Neural cell (in vitro differentiated cells): ENCODE data around the gene LDHD. TPM values are rescaled to one million over a fixed set of nuclear protein-coding genes. Genes with fewer than 3 reads are reported as not detected.

Source experiments
- H2AFZ ChIP-seq: fragments of 200-600, 300-800 bp; sonication (generic), shearing (Covaris generic); 2 replicates; pipeline ENCODE4 v1.6.0; 2014; ENCODE audit warnings: low read depth, mild to moderate bottlenecking, antibody characterized with exemption, low read length, moderate library complexity
- H3F3A ChIP-seq: fragments of 200-600 bp; shearing (Covaris generic); 2 replicates; pipeline ENCODE4 v1.6.1; 2016; ENCODE audit warnings: mild to moderate bottlenecking, moderate library complexity, mixed read lengths, antibody characterized with exemption, low read length; ENCODE audit not compliant: insufficient read depth, poor library complexity, severe bottlenecking
- H3K27ac ChIP-seq: fragments of 200-600, 300-800 bp; sonication (generic), shearing (Covaris generic); 2 replicates; pipeline ENCODE4 v1.5.1; 2014; ENCODE audit warnings: mild to moderate bottlenecking, low read length, moderate library complexity
- H3K27me3 ChIP-seq: fragments of 300-800, 200-600 bp; sonication (generic), shearing (Covaris generic); 2 replicates; pipeline ENCODE4 v1.6.0; 2014; ENCODE audit warnings: mild to moderate bottlenecking, low read depth, low read length, moderate library complexity; ENCODE audit not compliant: insufficient read depth
- H3K36me3 ChIP-seq: fragments of 300-800, 200-600 bp; sonication (generic), shearing (Covaris generic); 2 replicates; pipeline ENCODE4 v1.5.1; 2014; ENCODE audit warnings: mild to moderate bottlenecking, antibody characterized with exemption, low read length, moderate library complexity; ENCODE audit not compliant: insufficient read depth
- H3K4me2 ChIP-seq: fragments of 300-800, 200-600 bp; sonication (generic), shearing (Covaris generic); 2 replicates; pipeline ENCODE4 v1.6.0; 2014; ENCODE audit warnings: mild to moderate bottlenecking, low read length
- H3K4me3 ChIP-seq: fragments of 300-800, 200-600 bp; sonication (generic), shearing (Covaris generic); 2 replicates; pipeline ENCODE4 v1.5.1; 2014; ENCODE audit warnings: mild to moderate bottlenecking, low read length, moderate library complexity
- H3K79me2 ChIP-seq: fragments of 200-600 bp; shearing (Covaris generic); replicated peaks from 2 replicates; pipeline ENCODE4 v1.6.0; 2014; ENCODE audit warnings: mild to moderate bottlenecking, low read length, moderate library complexity; ENCODE audit not compliant: insufficient read depth
- H3K9ac ChIP-seq: fragments of 300-800, 200-600 bp; sonication (generic), shearing (Covaris generic); 2 replicates; pipeline ENCODE4 v1.6.1; 2016; ENCODE audit warnings: mild to moderate bottlenecking, low read length, mixed read lengths
- H3K9me2 ChIP-seq: fragments of 200-600 bp; shearing (Covaris generic); 2 replicates; pipeline ENCODE4 v1.6.1; 2016; ENCODE audit warnings: mild to moderate bottlenecking, low read length, mixed read lengths; ENCODE audit not compliant: insufficient read depth
- H3K9me3 ChIP-seq: fragments of 200-600, 300-800 bp; sonication (generic), shearing (Covaris generic); 2 replicates; pipeline ENCODE4 v1.6.1; 2016; ENCODE audit warnings: mild to moderate bottlenecking, mixed run types, low read length, moderate library complexity, mixed read lengths
- H4K20me1 ChIP-seq: fragments of 200-600 bp; shearing (Covaris generic); 2 replicates; pipeline ENCODE4 v1.6.1; 2016; ENCODE audit warnings: mild to moderate bottlenecking, mixed run types; ENCODE audit not compliant: insufficient read depth
- EP300 ChIP-seq: fragments of 450-650 bp; conservative IDR thresholded peaks from 2 replicates; pipeline ENCODE4 v1.6.1; 2014; ENCODE audit warnings: antibody characterized with exemption, mild to moderate bottlenecking, moderate library complexity; ENCODE audit not compliant: poor library complexity, severe bottlenecking
- EZH2 ChIP-seq: fragments of 200-600, 300-800 bp; shearing (Covaris generic), sonication (generic); IDR thresholded peaks from 2 replicates; pipeline ENCODE4 v1.6.1; 2014; ENCODE audit warnings: antibody characterized with exemption, low read length, borderline replicate concordance, mild to moderate bottlenecking; ENCODE audit not compliant: insufficient read depth, poor library complexity, severe bottlenecking
- MXI1 ChIP-seq: fragments of 450-650 bp; conservative IDR thresholded peaks from 2 replicates; pipeline ENCODE4 v1.6.1; 2014; ENCODE audit warnings: antibody characterized with exemption, mild to moderate bottlenecking; ENCODE audit not compliant: poor library complexity, severe bottlenecking
- POLR2AphosphoS5 ChIP-seq: IDR thresholded peaks from 2 replicates; pipeline ENCODE4 v1.6.1; 2012
- RAD21 ChIP-seq: fragments of 450-650 bp; conservative IDR thresholded peaks from 2 replicates; pipeline ENCODE4 v1.6.1; 2014; ENCODE audit warnings: antibody characterized with exemption, mild to moderate bottlenecking, moderate library complexity
- SMC3 ChIP-seq: fragments of 450-650 bp; conservative IDR thresholded peaks from 2 replicates; pipeline ENCODE4 v1.6.1; 2014; ENCODE audit warnings: antibody characterized with exemption, mild to moderate bottlenecking, moderate library complexity; ENCODE audit not compliant: poor library complexity
- TAF1 ChIP-seq: IDR thresholded peaks from 2 replicates; pipeline ENCODE4 v1.6.1; 2012; ENCODE audit warnings: low read depth
- polyA plus RNA-seq: library from polyadenylated mRNA; depleted of rRNA; stranded (reverse); fragments of >200 nt; gene quantifications from 2 replicates; pipeline ENCODE4 v1.2.3, GENCODE V29; 2014
- TF ChIP-seq, protein P1 (sequence below): IDR thresholded peaks from 2 replicates; pipeline ENCODE4 v1.6.1; 2012; ENCODE audit warnings: borderline replicate concordance
- TF ChIP-seq, protein P2 (sequence below): fragments of 450-650 bp; IDR thresholded peaks from 2 replicates; pipeline ENCODE4 v1.5.1; 2014; ENCODE audit warnings: antibody characterized with exemption, mild to moderate bottlenecking, moderate library complexity; ENCODE audit not compliant: poor library complexity, severe bottlenecking

Gene LDHD
- polyA plus RNA-seq, 1 donor from 2014 or later = not detected

- no peak overlapping the region for H2AFZ ChIP-seq
- H3K79me2 ChIP-seq = peaks cover 42% of the 10 kb centered on the region
- no peak overlapping the region for H3K27ac ChIP-seq
These were observed 26.9 kb downstream of the LDHD start for GRCh38 chr16:75089486-75090202.

DNA sequence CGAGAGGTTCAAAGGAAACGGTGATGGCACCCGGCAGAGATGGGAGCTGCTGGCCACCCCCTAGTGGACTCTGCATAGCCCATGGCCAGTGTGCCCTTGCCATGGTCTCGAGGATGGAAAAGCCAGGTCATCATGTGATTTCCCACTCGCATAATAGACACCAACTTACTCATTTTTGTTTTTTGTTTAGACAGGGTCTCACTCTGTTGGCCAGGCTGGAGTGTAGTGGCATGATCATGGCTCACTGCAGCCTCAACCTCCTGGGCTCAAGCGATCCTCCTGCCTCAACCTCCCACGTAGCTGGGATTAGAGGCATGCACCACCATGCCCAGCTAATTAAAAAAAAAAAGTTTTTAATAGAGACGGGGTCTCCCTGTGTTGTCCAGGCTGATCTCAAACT is 27.6 kb downstream of the LDHD start:
- no peak for TF ChIP-seq EP300
- no peak for TF ChIP-seq POLR2AphosphoS5
- no peak for TF ChIP-seq SMC3
- TF ChIP-seq, protein P1, sequence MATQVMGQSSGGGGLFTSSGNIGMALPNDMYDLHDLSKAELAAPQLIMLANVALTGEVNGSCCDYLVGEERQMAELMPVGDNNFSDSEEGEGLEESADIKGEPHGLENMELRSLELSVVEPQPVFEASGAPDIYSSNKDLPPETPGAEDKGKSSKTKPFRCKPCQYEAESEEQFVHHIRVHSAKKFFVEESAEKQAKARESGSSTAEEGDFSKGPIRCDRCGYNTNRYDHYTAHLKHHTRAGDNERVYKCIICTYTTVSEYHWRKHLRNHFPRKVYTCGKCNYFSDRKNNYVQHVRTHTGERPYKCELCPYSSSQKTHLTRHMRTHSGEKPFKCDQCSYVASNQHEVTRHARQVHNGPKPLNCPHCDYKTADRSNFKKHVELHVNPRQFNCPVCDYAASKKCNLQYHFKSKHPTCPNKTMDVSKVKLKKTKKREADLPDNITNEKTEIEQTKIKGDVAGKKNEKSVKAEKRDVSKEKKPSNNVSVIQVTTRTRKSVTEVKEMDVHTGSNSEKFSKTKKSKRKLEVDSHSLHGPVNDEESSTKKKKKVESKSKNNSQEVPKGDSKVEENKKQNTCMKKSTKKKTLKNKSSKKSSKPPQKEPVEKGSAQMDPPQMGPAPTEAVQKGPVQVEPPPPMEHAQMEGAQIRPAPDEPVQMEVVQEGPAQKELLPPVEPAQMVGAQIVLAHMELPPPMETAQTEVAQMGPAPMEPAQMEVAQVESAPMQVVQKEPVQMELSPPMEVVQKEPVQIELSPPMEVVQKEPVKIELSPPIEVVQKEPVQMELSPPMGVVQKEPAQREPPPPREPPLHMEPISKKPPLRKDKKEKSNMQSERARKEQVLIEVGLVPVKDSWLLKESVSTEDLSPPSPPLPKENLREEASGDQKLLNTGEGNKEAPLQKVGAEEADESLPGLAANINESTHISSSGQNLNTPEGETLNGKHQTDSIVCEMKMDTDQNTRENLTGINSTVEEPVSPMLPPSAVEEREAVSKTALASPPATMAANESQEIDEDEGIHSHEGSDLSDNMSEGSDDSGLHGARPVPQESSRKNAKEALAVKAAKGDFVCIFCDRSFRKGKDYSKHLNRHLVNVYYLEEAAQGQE = no peak
- no peak for TF ChIP-seq RAD21
- no peak for TF ChIP-seq MXI1
- TF ChIP-seq EZH2 = no peak
- no peaks in the 10 kb centered on the region for H3K36me3 ChIP-seq
- no peak overlapping the region for H3K27ac ChIP-seq
- H4K20me1 ChIP-seq = no peaks in the 10 kb centered on the region
- H3K79me2 ChIP-seq = peaks cover 42% of the 10 kb centered on the region
- no peak overlapping the region for H2AFZ ChIP-seq
- H3F3A ChIP-seq = no peaks in the 10 kb centered on the region
- no peak overlapping the region for H3K4me3 ChIP-seq
- H3K27me3 ChIP-seq = no peaks in the 10 kb centered on the region
- H3K4me2 ChIP-seq = no peak overlapping the region
- no peak overlapping the region for H3K9ac ChIP-seq
- H3K9me2 ChIP-seq = no peaks in the 10 kb centered on the region
- no peaks in the 10 kb centered on the region for H3K9me3 ChIP-seq

More at GRCh38 chr16:75089486-75090202, 26.9 kb downstream of the LDHD start:
- no peaks in the 10 kb centered on the region for H3K9me2 ChIP-seq
- H3K4me3 ChIP-seq = no peak overlapping the region
- no peaks in the 10 kb centered on the region for H3F3A ChIP-seq
- TF ChIP-seq MXI1 = no peak
- TF ChIP-seq EZH2 = no peak
- TF ChIP-seq, protein P1 = no peak
- no peak for TF ChIP-seq SMC3
- TF ChIP-seq TAF1 = no peak
- no peak for TF ChIP-seq EP300
- TF ChIP-seq, protein P2, sequence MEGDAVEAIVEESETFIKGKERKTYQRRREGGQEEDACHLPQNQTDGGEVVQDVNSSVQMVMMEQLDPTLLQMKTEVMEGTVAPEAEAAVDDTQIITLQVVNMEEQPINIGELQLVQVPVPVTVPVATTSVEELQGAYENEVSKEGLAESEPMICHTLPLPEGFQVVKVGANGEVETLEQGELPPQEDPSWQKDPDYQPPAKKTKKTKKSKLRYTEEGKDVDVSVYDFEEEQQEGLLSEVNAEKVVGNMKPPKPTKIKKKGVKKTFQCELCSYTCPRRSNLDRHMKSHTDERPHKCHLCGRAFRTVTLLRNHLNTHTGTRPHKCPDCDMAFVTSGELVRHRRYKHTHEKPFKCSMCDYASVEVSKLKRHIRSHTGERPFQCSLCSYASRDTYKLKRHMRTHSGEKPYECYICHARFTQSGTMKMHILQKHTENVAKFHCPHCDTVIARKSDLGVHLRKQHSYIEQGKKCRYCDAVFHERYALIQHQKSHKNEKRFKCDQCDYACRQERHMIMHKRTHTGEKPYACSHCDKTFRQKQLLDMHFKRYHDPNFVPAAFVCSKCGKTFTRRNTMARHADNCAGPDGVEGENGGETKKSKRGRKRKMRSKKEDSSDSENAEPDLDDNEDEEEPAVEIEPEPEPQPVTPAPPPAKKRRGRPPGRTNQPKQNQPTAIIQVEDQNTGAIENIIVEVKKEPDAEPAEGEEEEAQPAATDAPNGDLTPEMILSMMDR = no peak
- H3K4me2 ChIP-seq = no peak overlapping the region
- no peaks in the 10 kb centered on the region for H3K27me3 ChIP-seq
- no peaks in the 10 kb centered on the region for H3K9me3 ChIP-seq
- H4K20me1 ChIP-seq = no peaks in the 10 kb centered on the region
- no peaks in the 10 kb centered on the region for H3K36me3 ChIP-seq
- no peak overlapping the region for H3K9ac ChIP-seq
